OCI-LY7 (cell line): Measurements from ENCODE around the gene BPIFB3. TPM values are rescaled to one million over a fixed set of nuclear protein-coding genes. Genes with fewer than 3 reads are reported as not detected.

Experiments
- BruUV-seq: library from RNA; stranded (reverse); fragments of 400-500 nt; replicated peaks from 2 replicates; lab custom pipeline; 2021; lab: Mats Ljungman, UMichigan
- CTCF ChIA-PET: fragments of 300-600 bp; sonication (Branson Sonifier 250); formaldehyde crosslinking; loops from one replicate; lab custom pipeline; 2022; ENCODE audit warnings: antibody characterized with exemption; ENCODE audit not compliant: unreplicated experiment; lab: Charles Lee
- POLR2A ChIA-PET: fragments of 300-600 bp; sonication (Branson Sonifier 250); formaldehyde crosslinking; loops from one replicate; lab custom pipeline; 2022; ENCODE audit warnings: antibody characterized with exemption; lab: Charles Lee
- DNase-seq: peaks from one replicate; pipeline ENCODE4 v3.0.0-alpha.2; 2015; ENCODE audit warnings: low spot score
- H2AFZ ChIP-seq: fragments of 200-600 bp; sonication (generic), shearing (Covaris generic); 2 replicates; pipeline ENCODE4 v1.6.1; 2014; ENCODE audit warnings: mild to moderate bottlenecking, antibody characterized with exemption, low read length, moderate library complexity
- H3K27ac ChIP-seq: fragments of 200-600 bp; sonication (generic); 2 replicates; pipeline ENCODE4 v1.5.1; 2014; ENCODE audit warnings: mixed run types, low read depth, mild to moderate bottlenecking, moderate library complexity, low read length, inconsistent platforms; ENCODE audit not compliant: poor library complexity, severe bottlenecking
- H3K36me3 ChIP-seq: fragments of 200-600 bp; sonication (generic); 2 replicates; pipeline ENCODE4 v1.6.1; 2014; ENCODE audit warnings: mild to moderate bottlenecking, antibody characterized with exemption, low read length, moderate library complexity, mixed read lengths; ENCODE audit not compliant: insufficient read depth
- H3K4me1 ChIP-seq: fragments of 200-600 bp; sonication (generic); 2 replicates; pipeline ENCODE4 v1.5.1; 2014; ENCODE audit warnings: mild to moderate bottlenecking, low read length; ENCODE audit not compliant: insufficient read depth, poor library complexity, severe bottlenecking
- H3K4me2 ChIP-seq: fragments of 200-600 bp; sonication (generic); 2 replicates; pipeline ENCODE4 v1.6.1; 2014; ENCODE audit warnings: mild to moderate bottlenecking, low read length
- H3K4me3 ChIP-seq: fragments of 200-600 bp; sonication (generic); 2 replicates; pipeline ENCODE4 v1.5.1; 2014; ENCODE audit warnings: mild to moderate bottlenecking, low read depth, low read length; ENCODE audit not compliant: poor library complexity, severe bottlenecking
- H3K79me2 ChIP-seq: fragments of 200-600 bp; sonication (generic); 2 replicates; pipeline ENCODE4 v1.6.1; 2016; ENCODE audit warnings: low read depth, mild to moderate bottlenecking, low read length, moderate library complexity, mixed read lengths; ENCODE audit not compliant: insufficient read depth
- H3K9me2 ChIP-seq: fragments of 200-600 bp; sonication (generic); 2 replicates; pipeline ENCODE4 v1.6.1; 2016; ENCODE audit warnings: mild to moderate bottlenecking, low read length, mixed read lengths; ENCODE audit not compliant: insufficient read depth
- H3K9me3 ChIP-seq: fragments of 200-600 bp; sonication (generic); 2 replicates; pipeline ENCODE4 v1.6.1; 2014; ENCODE audit warnings: mild to moderate bottlenecking, mixed run types, low read length, mixed read lengths
- H4K20me1 ChIP-seq: fragments of 200-600 bp; sonication (generic); 2 replicates; pipeline ENCODE4 v1.6.1; 2014; ENCODE audit warnings: mild to moderate bottlenecking, antibody characterized with exemption, low read length, moderate library complexity, mixed read lengths; ENCODE audit not compliant: insufficient read depth
- EZH2phosphoT487 ChIP-seq: fragments of 200-600 bp; sonication (generic); IDR thresholded peaks from 2 replicates; pipeline ENCODE4 v1.6.1; 2018; ENCODE audit warnings: low read depth, borderline replicate concordance, mild to moderate bottlenecking, mixed run types, antibody characterized with exemption, low read length, moderate library complexity, mixed read lengths
- intact Hi-C: fragments of 100-400 bp; cut with micrococcal nuclease; formaldehyde crosslinking; loops from one replicate; pipeline ENCODE4 v1.10.0; 2022; ENCODE audit not compliant: unreplicated experiment
- total RNA-seq, 2 experiments: library from RNA; depleted of rRNA in 1 of 2; stranded (reverse); fragments of >200 nt in 1 of 2; shearing (Covaris generic) in 1 of 2; gene quantifications; 2 replicates each; pipeline ENCODE4 v1.2.3, GENCODE V29; 2014 to 2022
- TF ChIP-seq, protein P1 (sequence below): fragments of 200-600 bp; sonication (generic); conservative IDR thresholded peaks from 2 replicates; pipeline ENCODE4 v1.5.1; 2014; ENCODE audit warnings: mild to moderate bottlenecking, antibody characterized with exemption, low read length, moderate library complexity, mixed read lengths

Gene BPIFB3
- total RNA-seq, 2 experiments from 2014 or later, result not detected

DNA sequence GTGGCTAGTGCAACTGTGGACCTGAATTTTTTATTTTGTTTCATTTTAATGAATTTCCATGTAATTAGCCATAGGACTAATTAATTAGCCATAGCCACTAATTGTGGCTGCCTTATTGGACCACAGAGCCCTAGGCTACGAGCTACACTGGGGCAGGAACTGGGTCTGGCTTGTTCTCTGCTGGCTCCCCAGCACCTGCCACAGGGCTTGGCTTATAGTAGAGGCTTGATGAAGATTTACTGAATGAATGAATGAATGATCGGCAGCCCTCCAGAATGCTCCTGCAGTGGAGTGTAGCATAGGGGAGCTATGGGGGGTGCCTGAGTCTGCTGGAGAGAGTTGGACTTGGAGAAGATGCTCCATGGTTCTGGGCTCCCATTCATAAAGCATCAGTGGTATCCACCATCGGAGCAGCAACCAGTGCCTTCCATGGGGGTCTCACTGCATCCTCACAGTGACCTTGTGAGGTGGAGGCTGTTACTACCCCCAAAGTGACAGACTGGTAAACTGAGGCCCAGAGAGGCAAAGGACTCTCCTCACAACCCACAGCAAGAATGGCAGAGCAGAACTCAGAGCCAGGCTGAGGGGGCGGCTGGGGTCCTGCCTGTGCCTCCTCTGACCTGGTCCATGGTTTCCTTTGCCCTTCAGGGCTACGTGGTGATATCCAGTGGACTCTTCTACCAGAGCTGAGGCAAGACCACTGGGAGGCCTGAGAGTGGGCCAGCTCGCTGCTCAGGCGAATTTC, 30.8 kb upstream of the BPIFB3 start:
- TF ChIP-seq, protein P1, sequence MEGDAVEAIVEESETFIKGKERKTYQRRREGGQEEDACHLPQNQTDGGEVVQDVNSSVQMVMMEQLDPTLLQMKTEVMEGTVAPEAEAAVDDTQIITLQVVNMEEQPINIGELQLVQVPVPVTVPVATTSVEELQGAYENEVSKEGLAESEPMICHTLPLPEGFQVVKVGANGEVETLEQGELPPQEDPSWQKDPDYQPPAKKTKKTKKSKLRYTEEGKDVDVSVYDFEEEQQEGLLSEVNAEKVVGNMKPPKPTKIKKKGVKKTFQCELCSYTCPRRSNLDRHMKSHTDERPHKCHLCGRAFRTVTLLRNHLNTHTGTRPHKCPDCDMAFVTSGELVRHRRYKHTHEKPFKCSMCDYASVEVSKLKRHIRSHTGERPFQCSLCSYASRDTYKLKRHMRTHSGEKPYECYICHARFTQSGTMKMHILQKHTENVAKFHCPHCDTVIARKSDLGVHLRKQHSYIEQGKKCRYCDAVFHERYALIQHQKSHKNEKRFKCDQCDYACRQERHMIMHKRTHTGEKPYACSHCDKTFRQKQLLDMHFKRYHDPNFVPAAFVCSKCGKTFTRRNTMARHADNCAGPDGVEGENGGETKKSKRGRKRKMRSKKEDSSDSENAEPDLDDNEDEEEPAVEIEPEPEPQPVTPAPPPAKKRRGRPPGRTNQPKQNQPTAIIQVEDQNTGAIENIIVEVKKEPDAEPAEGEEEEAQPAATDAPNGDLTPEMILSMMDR, result no peak
- TF ChIP-seq EZH2phosphoT487, result no peak
- Histone ChIP-seq H3K9me2 (no peaks in the 10 kb centered on the region), H3K4me3 (no peak overlapping the region), H3K79me2 (no peaks in the 10 kb centered on the region), H3K9me3 (no peaks in the 10 kb centered on the region), H3K36me3 (no peaks in the 10 kb centered on the region), H3K27ac (no peak overlapping the region), H3K4me2 (no peak overlapping the region), H2AFZ (no peak overlapping the region), H4K20me1 (no peaks in the 10 kb centered on the region), H3K4me1 (no peaks in the 10 kb centered on the region)
- no peak for DNase-seq
- POLR2A ChIA-PET, result no interaction called here
- no TSS peak for BruUV-seq
- CTCF ChIA-PET, result no interaction called here
- intact Hi-C loops, result no loop called here

DNA sequence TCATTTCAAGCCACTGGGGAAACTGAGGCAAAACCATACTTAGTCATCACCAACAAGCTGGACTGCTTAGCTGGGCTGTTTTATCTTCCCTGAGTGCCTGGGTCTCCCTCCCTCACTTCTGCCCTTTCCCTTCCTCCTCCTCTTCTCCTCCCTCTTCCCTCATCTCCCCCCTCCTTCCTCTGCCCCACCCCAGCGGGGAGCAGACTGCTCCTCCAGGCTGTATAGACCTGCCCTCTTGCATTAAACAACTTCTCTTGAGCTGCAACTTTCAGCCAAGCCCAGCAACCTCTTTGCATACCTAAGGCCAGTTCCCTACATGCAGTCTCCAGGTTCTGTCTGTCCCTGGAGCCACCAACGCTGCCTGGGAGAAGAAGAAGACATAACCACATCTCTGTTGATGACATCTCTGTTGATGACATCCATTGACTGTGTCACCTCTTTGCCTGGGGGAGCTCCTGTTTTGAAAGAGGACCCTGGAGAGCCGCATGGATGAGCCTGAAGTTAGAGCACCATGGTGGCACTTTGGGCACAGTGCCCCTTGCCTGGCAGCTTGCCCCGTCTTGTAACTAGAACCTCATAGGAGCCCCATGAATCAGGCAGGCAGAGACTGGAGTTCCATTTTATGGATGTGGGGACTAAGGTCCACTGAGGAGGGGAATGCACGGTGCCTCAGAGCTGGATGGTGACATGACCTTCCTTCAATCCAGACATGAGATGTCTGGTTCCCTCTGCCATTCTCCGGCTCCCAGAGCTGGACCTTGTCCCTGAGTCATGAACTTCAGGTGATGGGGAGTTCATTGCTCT, 30.1 kb upstream of the BPIFB3 start:
- H2AFZ ChIP-seq, result no peak overlapping the region
- POLR2A ChIA-PET, result no interaction called here
- H3K4me3 ChIP-seq, result no peak overlapping the region
- H3K36me3 ChIP-seq, result no peaks in the 10 kb centered on the region
- CTCF ChIA-PET, result no interaction called here
- no peak overlapping the region for H3K4me2 ChIP-seq
- no peak for DNase-seq
- H3K79me2 ChIP-seq, result no peaks in the 10 kb centered on the region
- H3K4me1 ChIP-seq, result no peaks in the 10 kb centered on the region
- no peaks in the 10 kb centered on the region for H3K9me3 ChIP-seq
- H3K9me2 ChIP-seq, result no peaks in the 10 kb centered on the region
- BruUV-seq, result no TSS peak
- no peaks in the 10 kb centered on the region for H4K20me1 ChIP-seq
- H3K27ac ChIP-seq, result no peak overlapping the region
- TF ChIP-seq, protein P1, result no peak
- TF ChIP-seq EZH2phosphoT487, result no peak
- intact Hi-C loops, result no loop called here

DNA sequence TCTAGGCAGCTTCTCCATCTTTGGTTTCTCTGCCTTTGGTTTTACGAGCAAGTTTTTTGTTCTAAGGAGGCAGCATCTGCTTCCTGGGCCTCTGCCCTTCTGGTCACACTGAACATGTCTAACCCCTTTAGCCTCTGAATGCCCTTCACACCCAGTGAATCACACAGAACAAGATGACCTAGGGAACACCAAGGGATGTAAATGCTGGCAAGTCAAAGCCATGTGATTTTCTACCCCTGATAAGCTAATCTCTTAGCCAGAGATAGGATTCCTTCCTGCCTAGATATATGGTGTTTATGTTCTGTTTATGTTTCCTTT, 29.5 kb upstream of the BPIFB3 start:
- Histone ChIP-seq H3K79me2 (no peaks in the 10 kb centered on the region), H3K4me3 (no peak overlapping the region), H3K27ac (no peak overlapping the region), H3K9me2 (no peaks in the 10 kb centered on the region), H3K4me2 (no peak overlapping the region), H4K20me1 (no peaks in the 10 kb centered on the region), H3K9me3 (no peaks in the 10 kb centered on the region), H2AFZ (no peak overlapping the region), H3K36me3 (no peaks in the 10 kb centered on the region), H3K4me1 (no peaks in the 10 kb centered on the region)
- no TSS peak for BruUV-seq
- POLR2A ChIA-PET, result no interaction called here
- no peak for DNase-seq
- TF ChIP-seq EZH2phosphoT487, result no peak
- TF ChIP-seq, protein P1, result no peak
- CTCF ChIA-PET, result interaction anchor here (0.5 kb wide), 1 partner anchor 14 kb away, joined by 3 read pairs; no protein-coding TSS in a partner anchor
- intact Hi-C loops, result no loop called here
